ENCODE measurements around the gene NTF3.

GRCh38 chr12:5498076-5498475 lies 66.2 kb downstream of the NTF3 start:
- no peak for TF ChIP-seq CTCF (IDR thresholded peaks at IDR 0.05)
- no peak for TF ChIP-seq POLR2A (IDR thresholded peaks at IDR 0.05)

Measured in right lobe of liver (tissue), 4 donors.